ENCODE measurements around the gene HIPK2.

Gene HIPK2

GRCh38 chr7:139623518-139623917 lies 154.3 kb downstream of the HIPK2 start:
- no peak overlapping the region for H3K4me3 ChIP-seq (ENCODE audit: low read depth, low read length, poor library complexity, severe bottlenecking)
- TF ChIP-seq EZH2 (IDR thresholded peaks at IDR 0.05; ENCODE audit: borderline replicate concordance, low read length): no peak
- TF ChIP-seq, protein P1, sequence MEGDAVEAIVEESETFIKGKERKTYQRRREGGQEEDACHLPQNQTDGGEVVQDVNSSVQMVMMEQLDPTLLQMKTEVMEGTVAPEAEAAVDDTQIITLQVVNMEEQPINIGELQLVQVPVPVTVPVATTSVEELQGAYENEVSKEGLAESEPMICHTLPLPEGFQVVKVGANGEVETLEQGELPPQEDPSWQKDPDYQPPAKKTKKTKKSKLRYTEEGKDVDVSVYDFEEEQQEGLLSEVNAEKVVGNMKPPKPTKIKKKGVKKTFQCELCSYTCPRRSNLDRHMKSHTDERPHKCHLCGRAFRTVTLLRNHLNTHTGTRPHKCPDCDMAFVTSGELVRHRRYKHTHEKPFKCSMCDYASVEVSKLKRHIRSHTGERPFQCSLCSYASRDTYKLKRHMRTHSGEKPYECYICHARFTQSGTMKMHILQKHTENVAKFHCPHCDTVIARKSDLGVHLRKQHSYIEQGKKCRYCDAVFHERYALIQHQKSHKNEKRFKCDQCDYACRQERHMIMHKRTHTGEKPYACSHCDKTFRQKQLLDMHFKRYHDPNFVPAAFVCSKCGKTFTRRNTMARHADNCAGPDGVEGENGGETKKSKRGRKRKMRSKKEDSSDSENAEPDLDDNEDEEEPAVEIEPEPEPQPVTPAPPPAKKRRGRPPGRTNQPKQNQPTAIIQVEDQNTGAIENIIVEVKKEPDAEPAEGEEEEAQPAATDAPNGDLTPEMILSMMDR (IDR thresholded peaks at IDR 0.05; ENCODE audit: low read length): no peak
- no peaks in the 10 kb centered on the region for H3K79me2 ChIP-seq (ENCODE audit: insufficient read depth, low read length)
- H3K27me3 ChIP-seq (ENCODE audit: insufficient read depth, low read length): no peaks in the 10 kb centered on the region
- no peaks in the 10 kb centered on the region for H4K20me1 ChIP-seq (ENCODE audit: insufficient read depth, low read length)
- H3K9ac ChIP-seq (ENCODE audit: low read length): no peak overlapping the region
- no peaks in the 10 kb centered on the region for H3K9me3 ChIP-seq (ENCODE audit: low read length)
- H3K9me2 ChIP-seq (ENCODE audit: low read depth, low read length): no peaks in the 10 kb centered on the region
- H3F3A ChIP-seq (ENCODE audit: insufficient read depth, low read length): no peaks in the 10 kb centered on the region
- no peak overlapping the region for H3K27ac ChIP-seq (ENCODE audit: low read depth, low read length, poor library complexity, severe bottlenecking)
- no peaks in the 10 kb centered on the region for H3K36me3 ChIP-seq (ENCODE audit: insufficient read depth, low read length)
- H2AFZ ChIP-seq (ENCODE audit: low read length): no peak overlapping the region
- H3K4me1 ChIP-seq (ENCODE audit: insufficient read depth, low read length, severe bottlenecking): no peaks in the 10 kb centered on the region
- no peak overlapping the region for H3K4me2 ChIP-seq (ENCODE audit: low read length)

- H3K27me3 ChIP-seq (ENCODE audit: insufficient read depth, low read length): no peaks in the 10 kb centered on the region
- H3K36me3 ChIP-seq (ENCODE audit: insufficient read depth, low read length): no peaks in the 10 kb centered on the region
- H3K27ac ChIP-seq (ENCODE audit: low read depth, low read length, poor library complexity, severe bottlenecking): no peak overlapping the region
- no peaks in the 10 kb centered on the region for H3K4me1 ChIP-seq (ENCODE audit: insufficient read depth, low read length, severe bottlenecking)
- no peak overlapping the region for H3K4me2 ChIP-seq (ENCODE audit: low read length)
- no peak overlapping the region for H2AFZ ChIP-seq (ENCODE audit: low read length)
- H3K9ac ChIP-seq (ENCODE audit: low read length): no peak overlapping the region
- H3K4me3 ChIP-seq (ENCODE audit: low read depth, low read length, poor library complexity, severe bottlenecking): no peak overlapping the region
- H3K9me2 ChIP-seq (ENCODE audit: low read depth, low read length): no peaks in the 10 kb centered on the region
- TF ChIP-seq, protein P1 (IDR thresholded peaks at IDR 0.05; ENCODE audit: low read length): peak; percentile 97
- no peak for TF ChIP-seq EZH2 (IDR thresholded peaks at IDR 0.05; ENCODE audit: borderline replicate concordance, low read length)
- no peaks in the 10 kb centered on the region for H3K79me2 ChIP-seq (ENCODE audit: insufficient read depth, low read length)
- no peaks in the 10 kb centered on the region for H4K20me1 ChIP-seq (ENCODE audit: insufficient read depth, low read length)
- H3F3A ChIP-seq (ENCODE audit: insufficient read depth, low read length): no peaks in the 10 kb centered on the region
- H3K9me3 ChIP-seq (ENCODE audit: low read length): no peaks in the 10 kb centered on the region
These were observed 157.0 kb downstream of the HIPK2 start for GRCh38 chr7:139620676-139621344.

GRCh38 chr7:139619367-139619657 lies 158.5 kb downstream of the HIPK2 start:
- Histone ChIP-seq H3F3A (ENCODE audit: insufficient read depth, low read length) (no peaks in the 10 kb centered on the region), H2AFZ (ENCODE audit: low read length) (no peak overlapping the region), H3K79me2 (ENCODE audit: insufficient read depth, low read length) (no peaks in the 10 kb centered on the region), H3K36me3 (ENCODE audit: insufficient read depth, low read length) (no peaks in the 10 kb centered on the region), H3K27me3 (ENCODE audit: insufficient read depth, low read length) (no peaks in the 10 kb centered on the region), H3K9ac (ENCODE audit: low read length) (no peak overlapping the region), H3K4me1 (ENCODE audit: insufficient read depth, low read length, severe bottlenecking) (no peaks in the 10 kb centered on the region), H3K9me3 (ENCODE audit: low read length) (no peaks in the 10 kb centered on the region), H3K27ac (ENCODE audit: low read depth, low read length, poor library complexity, severe bottlenecking) (no peak overlapping the region), H3K4me2 (ENCODE audit: low read length) (no peak overlapping the region), H3K9me2 (ENCODE audit: low read depth, low read length) (no peaks in the 10 kb centered on the region), H3K4me3 (ENCODE audit: low read depth, low read length, poor library complexity, severe bottlenecking) (no peak overlapping the region), H4K20me1 (ENCODE audit: insufficient read depth, low read length) (no peaks in the 10 kb centered on the region)
- TF ChIP-seq, protein P1 (IDR thresholded peaks at IDR 0.05; ENCODE audit: low read length): no peak
- TF ChIP-seq EZH2 (IDR thresholded peaks at IDR 0.05; ENCODE audit: borderline replicate concordance, low read length): no peak

Data from OCI-LY1 (cell line).